IMR-90 (cell line): ENCODE results near the gene FAM83G. TPM values are rescaled to one million over a fixed set of nuclear protein-coding genes. Genes with fewer than 3 reads are reported as not detected.

Experiments used
- ATAC-seq: fragments of 200-7000 bp; cut with Tn5 transposase; 2 replicates; pipeline ENCODE4 v1.9.1; 2020; ENCODE audit warnings: low read depth, mild to moderate bottlenecking, moderate library complexity
- BruUV-seq: library from RNA; stranded (reverse); fragments of 400-500 nt; replicated peaks from 2 replicates; lab custom pipeline; 2021; lab: Mats Ljungman, UMichigan
- CTCF ChIA-PET: fragments of 300-600 bp; formaldehyde crosslinking; extraction: SDS; loops from one replicate; lab custom pipeline; 2021; ENCODE audit warnings: antibody characterized with exemption; lab: Yijun Ruan, JAX
- POLR2A ChIA-PET: fragments of 300-600 bp; sonication (Branson Sonifier 250); formaldehyde crosslinking; loops from one replicate; lab custom pipeline; 2022; ENCODE audit warnings: antibody characterized with exemption; ENCODE audit not compliant: unreplicated experiment; lab: Charles Lee
- DNase-seq: peaks from one replicate; pipeline ENCODE4 v3.0.0; 2013
- H2AFZ ChIP-seq: replicated peaks from 2 replicates; pipeline ENCODE3; 2013; ENCODE audit warnings: low read length, mild to moderate bottlenecking; ENCODE audit not compliant: poor library complexity
- H2AK5ac ChIP-seq: 2 replicates; pipeline ENCODE4 v1.6.1; 2013; ENCODE audit warnings: low read depth, low read length, inconsistent platforms
- H2AK9ac ChIP-seq: replicated peaks from 2 replicates; pipeline ENCODE3; 2013; ENCODE audit warnings: mild to moderate bottlenecking, low read depth, low read length, moderate library complexity; ENCODE audit not compliant: poor library complexity
- H2BK120ac ChIP-seq: 2 replicates; pipeline ENCODE4 v1.6.1; 2013; ENCODE audit warnings: low read depth, low read length, inconsistent platforms
- H2BK15ac ChIP-seq: 3 replicates; pipeline ENCODE4 v1.6.1; 2013; ENCODE audit warnings: low read depth, low read length, inconsistent platforms
- H2BK20ac ChIP-seq: 2 replicates; pipeline ENCODE4 v1.6.1; 2013; ENCODE audit warnings: low read depth, mild to moderate bottlenecking, inconsistent platforms, low read length, moderate library complexity
- H2BK5ac ChIP-seq: 2 replicates; pipeline ENCODE4 v1.6.1; 2013; ENCODE audit warnings: mild to moderate bottlenecking, low read depth, low read length, inconsistent platforms; ENCODE audit not compliant: poor library complexity, severe bottlenecking
- H3K14ac ChIP-seq: replicated peaks from 2 replicates; pipeline ENCODE4 v1.6.1; 2013; ENCODE audit warnings: low read depth, low read length, inconsistent platforms
- H3K18ac ChIP-seq: 2 replicates; pipeline ENCODE4 v1.6.1; 2013; ENCODE audit warnings: low read depth, low read length, control low read depth
- H3K23ac ChIP-seq: 2 replicates; pipeline ENCODE4 v1.6.1; 2013; ENCODE audit warnings: low read depth, low read length, inconsistent platforms
- H3K27ac ChIP-seq: 2 replicates; pipeline ENCODE4 v1.5.1; 2013; ENCODE audit warnings: mild to moderate bottlenecking, control low read depth, low read length; ENCODE audit not compliant: insufficient read depth
- H3K27me3 ChIP-seq: 2 replicates; pipeline ENCODE4 v1.6.1; 2013; ENCODE audit warnings: low read length; ENCODE audit not compliant: control insufficient read depth, insufficient read depth
- H3K36me3 ChIP-seq: 2 replicates; pipeline ENCODE4 v1.6.1; 2013; ENCODE audit warnings: low read length, mixed read lengths; ENCODE audit not compliant: control insufficient read depth, insufficient read depth
- H3K4ac ChIP-seq: 2 replicates; pipeline ENCODE4 v1.6.1; 2013; ENCODE audit warnings: low read depth, low read length, inconsistent platforms
- H3K4me1 ChIP-seq: 2 replicates; pipeline ENCODE4 v1.6.1; 2013; ENCODE audit warnings: low read length, mixed read lengths; ENCODE audit not compliant: control insufficient read depth, insufficient read depth
- H3K4me2 ChIP-seq: 2 replicates; pipeline ENCODE4 v1.6.1; 2013; ENCODE audit warnings: low read depth, mild to moderate bottlenecking, control low read depth, low read length, moderate library complexity
- H3K4me3 ChIP-seq: 2 replicates; pipeline ENCODE4 v1.5.1; 2013; ENCODE audit warnings: low read depth, mild to moderate bottlenecking, control low read depth, low read length, moderate library complexity; ENCODE audit not compliant: insufficient read depth
- H3K56ac ChIP-seq: 2 replicates; pipeline ENCODE4 v1.6.1; 2013; ENCODE audit warnings: low read length, inconsistent platforms; ENCODE audit not compliant: insufficient read depth; ENCODE audit errors: extremely low read depth
- H3K79me1 ChIP-seq, 2 experiments: 2 replicates each; pipeline ENCODE4 v1.6.1; 2013; ENCODE audit warnings: low read length in 2 of 2, inconsistent platforms in 1 of 2, low read depth in 1 of 2
- H3K9ac ChIP-seq: 2 replicates; pipeline ENCODE4 v1.6.1; 2013; ENCODE audit warnings: low read depth, low read length, control low read depth
- H3K9me1 ChIP-seq: 2 replicates; pipeline ENCODE4 v1.6.1; 2013; ENCODE audit warnings: low read length, inconsistent platforms; ENCODE audit not compliant: insufficient read depth
- H3K9me3 ChIP-seq: 2 replicates; pipeline ENCODE4 v1.6.1; 2013; ENCODE audit warnings: low read length; ENCODE audit not compliant: control insufficient read depth, insufficient read depth
- H4K20me1 ChIP-seq: 2 replicates; pipeline ENCODE4 v1.6.1; 2013; ENCODE audit warnings: low read length, inconsistent platforms; ENCODE audit not compliant: insufficient read depth
- H4K5ac ChIP-seq: 2 replicates; pipeline ENCODE4 v1.6.1; 2013; ENCODE audit warnings: mild to moderate bottlenecking, low read depth, low read length, control low read depth
- H4K8ac ChIP-seq, 2 experiments: 2 replicates each; pipeline ENCODE4 v1.6.1; 2013; ENCODE audit warnings: low read depth in 2 of 2, low read length in 2 of 2, control low read depth in 1 of 2, inconsistent platforms in 1 of 2
- H4K91ac ChIP-seq: 2 replicates; pipeline ENCODE4 v1.6.1; 2013; ENCODE audit warnings: low read depth, low read length, inconsistent platforms; ENCODE audit not compliant: insufficient read depth
- CHD1 ChIP-seq: IDR thresholded peaks from 2 replicates; pipeline ENCODE4 v1.6.1; 2012; ENCODE audit warnings: low read depth, low read length, improper control_type of control experiment
- CTCF ChIP-seq: conservative IDR thresholded peaks from 2 replicates; pipeline ENCODE4 v1.5.1; 2012; ENCODE audit warnings: mild to moderate bottlenecking, low read depth, low read length, improper control_type of control experiment
- FOS ChIP-seq: fragments of 150-350 bp; IDR thresholded peaks from 2 replicates; pipeline ENCODE4 v1.6.1; 2016; ENCODE audit warnings: low read depth, low read length
- MAFK ChIP-seq: IDR thresholded peaks from 2 replicates; pipeline ENCODE4 v1.6.1; 2012; ENCODE audit warnings: low read depth, low read length, improper control_type of control experiment
- MAZ ChIP-seq: IDR thresholded peaks from 2 replicates; pipeline ENCODE4 v1.6.1; 2012; ENCODE audit warnings: low read depth, mild to moderate bottlenecking, low read length, improper control_type of control experiment, moderate library complexity, borderline replicate concordance
- NFE2L2 ChIP-seq: fragments of 150-350 bp; IDR thresholded peaks from 2 replicates; pipeline ENCODE4 v1.6.1; 2016; ENCODE audit warnings: low read depth, mild to moderate bottlenecking, low read length
- RCOR1 ChIP-seq: IDR thresholded peaks from 2 replicates; pipeline ENCODE4 v1.6.1; 2012; ENCODE audit warnings: mild to moderate bottlenecking, low read length, improper control_type of control experiment; ENCODE audit not compliant: insufficient replicate concordance
- RFX5 ChIP-seq: IDR thresholded peaks from 2 replicates; pipeline ENCODE4 v1.8.0; 2012; ENCODE audit warnings: low read depth, mild to moderate bottlenecking, low read length, moderate library complexity
- SMC3 ChIP-seq: fragments of 150-350 bp; IDR thresholded peaks from 2 replicates; pipeline ENCODE4 v1.6.1; 2016; ENCODE audit warnings: low read depth, mild to moderate bottlenecking, antibody characterized with exemption, low read length, moderate library complexity
- WGBS, 2 experiments: methylation state at CpG; one replicate each; pipeline versions ENCODE4 v1.1.5 to v1.1.7; 2013; ENCODE audit warnings: missing lambda C conversion rate in 2 of 2; ENCODE audit not compliant: insufficient read length in 1 of 2; ENCODE audit errors: extremely low coverage in 2 of 2; 5-methylcytosine and 5-hydroxymethylcytosine counted together
- dilution Hi-C: fragments of 300-500 bp; cut with HindIII; formaldehyde crosslinking; loops from one replicate; pipeline ENCODE4 v1.14.3; 2018; ENCODE audit warnings: low sequenced_read_pairs; ENCODE audit not compliant: unreplicated experiment
- in situ Hi-C: fragments of 300-500 bp; cut with MboI; formaldehyde crosslinking; loops from 3 replicates; pipeline ENCODE4 v1.14.3; 2019; ENCODE audit warnings: low sequenced_read_pairs, inconsistent platforms, mixed read lengths
- intact Hi-C: fragments of 100-400 bp; cut with micrococcal nuclease; formaldehyde crosslinking; loops from 2 replicates; pipeline ENCODE4 v1.10.0; 2022
- polyA plus RNA-seq, 3 experiments: library from polyadenylated mRNA; depleted of rRNA; stranded (reverse); fragments of >200 nt; gene quantifications; 2 replicates each; pipeline ENCODE4 v1.2.3, GENCODE V29; 2012; ENCODE audit warnings: low replicate concordance in 1 of 3
- total RNA-seq: library from RNA; depleted of rRNA; stranded (reverse); fragments of >200 nt; gene quantifications from 2 replicates; pipeline ENCODE4 v1.2.3, GENCODE V29; 2012

FAM83G gene
- total and polyA plus RNA-seq, 2 of the 4 experiments (the other 2 are of a cell fraction), result 9.5 to 12.6 TPM

DNA sequence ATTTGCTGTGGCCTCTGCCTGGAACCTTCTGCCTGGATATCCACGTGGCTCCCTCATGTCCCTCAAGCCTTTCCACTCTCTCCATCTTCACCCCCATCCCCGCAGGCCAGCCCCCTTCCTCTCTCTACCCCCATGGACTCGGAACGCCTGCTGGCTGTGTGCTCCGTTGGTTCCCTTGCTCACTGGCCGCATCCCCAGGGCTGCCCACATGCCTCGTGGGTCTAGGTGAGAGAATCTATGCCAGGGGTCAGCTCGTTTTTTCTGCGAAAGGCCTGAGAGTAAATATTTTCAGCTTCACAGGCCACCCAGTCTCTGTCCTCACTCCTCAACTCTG lies 40.6 kb downstream of the FAM83G start:
- dilution Hi-C loops, result no loop called here
- H3K9me3 ChIP-seq, result no peaks in the 10 kb centered on the region
- POLR2A ChIA-PET, result no interaction called here

More for the DNA sequence above, 40.6 kb downstream of the FAM83G start:
- intact Hi-C loops, result no loop called here
- Histone ChIP-seq H4K91ac (no peak overlapping the region), H3K9me1 (peaks cover 4% of the 10 kb centered on the region; the same call in 1 of the 2 replicates), H3K27ac (no peak overlapping the region), H2AFZ (no peak overlapping the region), H3K9ac (no peak overlapping the region), H3K4me2 (no peak overlapping the region), H4K8ac (no peak overlapping the region), H3K23ac (no peak overlapping the region), H2AK5ac (peak overlapping the region; percentile 2; the same call in 1 of the 2 replicates), H2BK5ac (no peak overlapping the region), H3K14ac (no peak overlapping the region), H2BK120ac (no peak overlapping the region), H3K4me1 (peaks cover 23% of the 10 kb centered on the region), H3K4me3 (no peak overlapping the region), H3K56ac (no peak overlapping the region), H3K27me3 (no peaks in the 10 kb centered on the region), H4K5ac (no peak overlapping the region), H2BK15ac (no peak overlapping the region), H3K36me3 (no peaks in the 10 kb centered on the region), H2BK20ac (no peak overlapping the region), H3K4ac (peak overlapping the region; percentile 9; the same call in 1 of the 2 replicates), H4K20me1 (no peaks in the 10 kb centered on the region), H2AK9ac (peak overlapping the region; percentile 5), H3K18ac (no peak overlapping the region), H3K79me1 (no peaks in the 10 kb centered on the region; a peak in 1 of 4 replicates)
- no peak for TF ChIP-seq RCOR1
- no peak for TF ChIP-seq MAFK
- TF ChIP-seq CTCF, result no peak
- no peak for TF ChIP-seq CHD1
- TF ChIP-seq FOS, result no peak
- no peak for TF ChIP-seq SMC3
- TF ChIP-seq NFE2L2, result no peak
- no peak for TF ChIP-seq RFX5
- TF ChIP-seq MAZ, result no peak
- no TSS peak for BruUV-seq
- in situ Hi-C loops, result no loop called here
- ATAC-seq (no peak), DNase-seq (no peak)
- CTCF ChIA-PET, result no interaction called here
- 80% methylated on average over 1 of the region's 9 CpGs; no CpG with 5 or more reads in 1 of the 2 experiments for WGBS, 2 experiments
